Measurements from ENCODE around the gene CEP164.
A peak's percentile ranks its signal among the peaks of the same experiment; 100 is the strongest.

Gene CEP164

GRCh38 chr11:117295438-117296137, 32.1 kb upstream of the CEP164 start:
- Histone ChIP-seq H3K9ac (ENCODE audit: low read length) (no peak overlapping the region), H3K36me3 (replicated peaks; ENCODE audit: low read depth, low read length) (no peaks in the 10 kb centered on the region), H3K4me2 (ENCODE audit: low read length) (no peak overlapping the region), H3K4me3 (ENCODE audit: low read length) (no peak overlapping the region), H3K79me2 (ENCODE audit: low read length) (no peaks in the 10 kb centered on the region), H3K27ac (ENCODE audit: low read length) (no peak overlapping the region), H2AFZ (ENCODE audit: low read depth, low read length) (no peak overlapping the region), H4K20me1 (ENCODE audit: insufficient read depth, low read length) (no peaks in the 10 kb centered on the region), H3K27me3 (ENCODE audit: low read depth, low read length) (no peaks in the 10 kb centered on the region), H3K9me3 (ENCODE audit: insufficient read depth, low read length) (no peaks in the 10 kb centered on the region), H3K4me1 (ENCODE audit: low read length) (peaks cover 24% of the 10 kb centered on the region)
- TF ChIP-seq EZH2phosphoT487 (IDR thresholded peaks at IDR 0.05; ENCODE audit: low read depth) (no peak), CTCF (IDR thresholded peaks at IDR 0.05; ENCODE audit: low read depth, low read length) (no peak)

DNA sequence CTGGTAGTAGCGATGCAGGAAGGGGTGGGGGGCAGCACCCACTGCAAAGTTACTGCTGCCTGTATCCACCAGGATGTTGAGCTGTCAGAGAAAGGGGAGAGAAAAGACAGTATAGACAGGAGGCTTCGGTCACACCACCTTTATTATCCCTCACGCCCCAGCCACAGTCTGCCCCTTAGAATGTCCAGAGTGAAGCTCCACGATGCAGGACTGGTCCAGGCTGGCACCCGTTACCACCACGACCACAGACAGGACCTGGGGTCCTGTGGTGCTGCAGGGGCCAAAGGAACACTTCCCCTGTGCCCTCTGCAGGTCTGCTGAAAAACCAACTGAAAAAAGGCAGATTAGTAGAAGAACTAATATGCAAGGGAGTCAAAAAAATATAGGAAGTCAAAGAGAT, 30.8 kb upstream of the CEP164 start:
- Histone ChIP-seq H3K27me3 (ENCODE audit: low read depth, low read length) (no peaks in the 10 kb centered on the region), H3K4me3 (ENCODE audit: low read length) (no peak overlapping the region), H3K36me3 (replicated peaks; ENCODE audit: low read depth, low read length) (no peaks in the 10 kb centered on the region), H4K20me1 (ENCODE audit: insufficient read depth, low read length) (no peaks in the 10 kb centered on the region), H2AFZ (ENCODE audit: low read depth, low read length) (no peak overlapping the region), H3K79me2 (ENCODE audit: low read length) (no peaks in the 10 kb centered on the region), H3K9ac (ENCODE audit: low read length) (no peak overlapping the region), H3K27ac (ENCODE audit: low read length) (no peak overlapping the region), H3K4me1 (ENCODE audit: low read length) (peaks cover 28% of the 10 kb centered on the region), H3K4me2 (ENCODE audit: low read length) (no peak overlapping the region), H3K9me3 (ENCODE audit: insufficient read depth, low read length) (no peaks in the 10 kb centered on the region)
- TF ChIP-seq EZH2phosphoT487 (IDR thresholded peaks at IDR 0.05; ENCODE audit: low read depth) = no peak
- TF ChIP-seq CTCF (IDR thresholded peaks at IDR 0.05; ENCODE audit: low read depth, low read length) = no peak

DNA sequence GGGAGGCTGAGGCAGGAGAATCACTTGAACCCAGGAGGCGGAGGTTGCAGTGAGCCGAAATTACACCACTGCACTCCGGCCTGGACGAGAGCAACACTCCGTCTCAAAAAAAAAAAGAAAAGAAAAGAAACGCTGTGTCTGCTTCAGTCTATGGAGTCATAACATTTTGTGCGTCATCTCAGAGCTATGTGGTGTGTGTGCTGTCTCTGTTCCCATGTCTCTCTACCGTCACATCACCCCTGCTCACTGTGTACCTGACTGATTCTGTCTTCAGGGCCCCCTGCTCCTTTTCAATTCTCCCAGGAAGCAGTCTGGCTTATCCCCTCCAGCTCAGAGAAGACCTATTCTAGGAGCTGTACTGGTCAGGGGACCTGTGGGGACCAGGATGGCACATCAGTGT, 29.5 kb upstream of the CEP164 start:
- Histone ChIP-seq H3K9ac (ENCODE audit: low read length) (no peak overlapping the region), H3K27ac (ENCODE audit: low read length) (no peak overlapping the region), H3K79me2 (ENCODE audit: low read length) (no peaks in the 10 kb centered on the region), H3K27me3 (ENCODE audit: low read depth, low read length) (no peaks in the 10 kb centered on the region), H3K4me2 (ENCODE audit: low read length) (no peak overlapping the region), H4K20me1 (ENCODE audit: insufficient read depth, low read length) (no peaks in the 10 kb centered on the region), H3K36me3 (replicated peaks; ENCODE audit: low read depth, low read length) (no peaks in the 10 kb centered on the region), H2AFZ (ENCODE audit: low read depth, low read length) (no peak overlapping the region), H3K4me3 (ENCODE audit: low read length) (no peak overlapping the region), H3K4me1 (ENCODE audit: low read length) (peaks cover 28% of the 10 kb centered on the region), H3K9me3 (ENCODE audit: insufficient read depth, low read length) (no peaks in the 10 kb centered on the region)
- no peak for TF ChIP-seq EZH2phosphoT487 (IDR thresholded peaks at IDR 0.05; ENCODE audit: low read depth)
- TF ChIP-seq CTCF (IDR thresholded peaks at IDR 0.05; ENCODE audit: low read depth, low read length) = no peak

GRCh38 chr11:117299351-117300282, 28.0 kb upstream of the CEP164 start:
- H3K79me2 ChIP-seq (ENCODE audit: low read length) = no peaks in the 10 kb centered on the region
- H3K27me3 ChIP-seq (ENCODE audit: low read depth, low read length) = no peaks in the 10 kb centered on the region; the same call in 1 of the 2 replicates
- H3K9me3 ChIP-seq (ENCODE audit: insufficient read depth, low read length) = no peaks in the 10 kb centered on the region
- H3K4me2 ChIP-seq (ENCODE audit: low read length) = peak overlapping the region; percentile 34
- H3K4me1 ChIP-seq (ENCODE audit: low read length) = peaks cover 28% of the 10 kb centered on the region
- H3K27ac ChIP-seq (ENCODE audit: low read length) = peak overlapping the region; percentile 18
- TF ChIP-seq CTCF (IDR thresholded peaks at IDR 0.05; ENCODE audit: low read depth, low read length) = no peak
- no peak for TF ChIP-seq EZH2phosphoT487 (IDR thresholded peaks at IDR 0.05; ENCODE audit: low read depth)
- peak overlapping the region; percentile 34 for H3K4me3 ChIP-seq (ENCODE audit: low read length)
- H3K9ac ChIP-seq (ENCODE audit: low read length) = peak overlapping the region; percentile 21; the same call in 1 of the 2 replicates
- H4K20me1 ChIP-seq (ENCODE audit: insufficient read depth, low read length) = no peaks in the 10 kb centered on the region
- H2AFZ ChIP-seq (ENCODE audit: low read depth, low read length) = peak overlapping the region; percentile 91
- no peaks in the 10 kb centered on the region for H3K36me3 ChIP-seq (replicated peaks; ENCODE audit: low read depth, low read length)

Measured in OCI-LY3 (cell line).